OCI-LY3 (cell line): Measurements from ENCODE around the gene SLC37A1.

Source experiments
- EZH2phosphoT487 ChIP-seq: fragments of 200-600 bp; shearing (Covaris generic); IDR thresholded peaks from 2 replicates; pipeline ENCODE4 v1.6.1; 2018; ENCODE audit warnings: antibody characterized with exemption, mixed run types, low read depth
- TF ChIP-seq, protein P1 (sequence below): fragments of 200-600, 300-600 bp; sonication (generic); IDR thresholded peaks from 2 replicates; pipeline ENCODE4 v1.5.1; 2014; ENCODE audit warnings: antibody characterized with exemption, low read length, low read depth

DNA sequence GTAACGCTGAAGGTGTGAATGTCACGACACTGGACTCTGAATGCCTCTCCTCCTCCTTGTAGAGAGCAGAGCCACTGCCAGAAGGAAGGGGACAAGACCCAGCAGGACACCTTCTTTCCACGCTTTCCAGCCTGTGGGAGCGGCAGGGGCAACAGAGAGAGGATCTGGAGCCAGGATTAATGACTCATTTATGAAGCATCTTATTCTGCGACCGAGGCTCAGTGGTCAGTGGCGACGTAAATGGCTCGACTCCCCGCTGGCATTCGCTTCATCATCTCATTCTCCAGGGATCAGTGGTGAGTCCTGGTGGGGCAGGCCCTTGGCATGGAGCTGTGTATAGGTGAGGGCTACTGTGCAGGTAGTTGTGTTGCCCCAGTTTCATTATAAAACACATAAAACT, 4.6 kb downstream of the SLC37A1 start:
- TF ChIP-seq, protein P1, sequence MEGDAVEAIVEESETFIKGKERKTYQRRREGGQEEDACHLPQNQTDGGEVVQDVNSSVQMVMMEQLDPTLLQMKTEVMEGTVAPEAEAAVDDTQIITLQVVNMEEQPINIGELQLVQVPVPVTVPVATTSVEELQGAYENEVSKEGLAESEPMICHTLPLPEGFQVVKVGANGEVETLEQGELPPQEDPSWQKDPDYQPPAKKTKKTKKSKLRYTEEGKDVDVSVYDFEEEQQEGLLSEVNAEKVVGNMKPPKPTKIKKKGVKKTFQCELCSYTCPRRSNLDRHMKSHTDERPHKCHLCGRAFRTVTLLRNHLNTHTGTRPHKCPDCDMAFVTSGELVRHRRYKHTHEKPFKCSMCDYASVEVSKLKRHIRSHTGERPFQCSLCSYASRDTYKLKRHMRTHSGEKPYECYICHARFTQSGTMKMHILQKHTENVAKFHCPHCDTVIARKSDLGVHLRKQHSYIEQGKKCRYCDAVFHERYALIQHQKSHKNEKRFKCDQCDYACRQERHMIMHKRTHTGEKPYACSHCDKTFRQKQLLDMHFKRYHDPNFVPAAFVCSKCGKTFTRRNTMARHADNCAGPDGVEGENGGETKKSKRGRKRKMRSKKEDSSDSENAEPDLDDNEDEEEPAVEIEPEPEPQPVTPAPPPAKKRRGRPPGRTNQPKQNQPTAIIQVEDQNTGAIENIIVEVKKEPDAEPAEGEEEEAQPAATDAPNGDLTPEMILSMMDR: no peak
- no peak for TF ChIP-seq EZH2phosphoT487
